ENCODE data around the gene ASCL5. TPM values are rescaled to one million over a fixed set of nuclear protein-coding genes. Genes with fewer than 3 reads are reported as not detected.
A peak's percentile ranks its signal among the peaks of the same experiment; 100 is the strongest.

Gene ASCL5
- total and polyA plus RNA-seq, 9 of the 15 experiments (the other 6 are each of a cell fraction or from before 2014, with no cell fraction given) = 0.09 TPM; not detected in 8

DNA sequence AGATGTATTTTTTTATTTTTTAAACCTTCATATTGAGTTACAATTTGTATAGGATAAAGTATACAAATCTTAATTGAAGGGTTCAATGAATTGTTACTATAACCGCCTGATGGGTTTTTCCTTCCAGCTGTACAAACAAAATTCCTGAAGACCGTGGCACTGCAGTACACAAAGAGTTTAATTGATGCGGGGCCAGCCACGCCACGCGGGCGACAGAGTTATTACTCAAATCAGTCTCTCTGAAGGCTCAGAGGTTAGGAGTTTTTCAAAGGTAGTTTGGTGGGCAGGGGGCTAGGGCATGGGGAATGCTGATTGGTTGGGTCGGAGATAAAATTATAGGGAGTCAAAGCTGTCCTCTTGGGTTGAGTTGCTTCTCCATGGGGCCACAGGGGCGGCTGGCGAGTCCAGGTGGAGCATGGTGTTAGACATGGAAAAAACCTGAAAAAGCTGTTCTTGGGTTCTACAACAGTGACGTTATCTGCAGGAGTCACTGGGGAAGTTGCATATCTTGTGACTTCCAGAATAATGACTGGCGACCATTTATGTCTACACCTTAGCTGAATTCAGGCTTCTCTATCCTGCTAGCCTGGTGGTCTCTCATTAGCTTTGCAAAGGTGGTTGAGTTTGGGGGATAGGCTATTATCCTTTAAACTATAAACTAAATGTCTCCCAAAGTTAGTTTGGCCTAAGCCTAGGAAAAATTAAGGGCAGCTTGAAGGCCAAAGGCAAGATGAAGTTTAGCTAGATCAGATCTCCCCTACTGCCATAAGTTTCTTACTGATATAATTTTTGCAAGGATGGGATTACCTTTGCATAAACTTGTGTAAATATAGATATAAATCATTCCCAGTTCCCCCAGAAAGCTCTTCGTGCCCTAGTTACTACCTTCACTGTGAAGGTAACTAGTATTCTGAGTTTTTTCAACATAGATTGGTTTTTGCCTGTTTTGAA, 40.3 kb upstream of the ASCL5 start (continued):
- TF ChIP-seq MGA (IDR thresholded peaks at IDR 0.05) (0 out of 2 replicates have a peak, but pooled peaks have one; percentile 22), NR2F6 (CRISPR knock-in tag; IDR thresholded peaks at IDR 0.05) (no peak), ESRRB (CRISPR knock-in tag; IDR thresholded peaks at IDR 0.05; ENCODE audit: borderline replicate concordance) (no peak), LEF1 (IDR thresholded peaks at IDR 0.05) (0 out of 2 replicates have a peak, but pooled peaks have one; percentile 30), NCOA6 (IDR thresholded peaks at IDR 0.05) (no peak), POLR2H (tag; IDR thresholded peaks at IDR 0.05; ENCODE audit: low read depth) (peak; percentile 33; the same call in 1 of the 2 replicates), MTF1 (CRISPR knock-in tag; IDR thresholded peaks at IDR 0.05; ENCODE audit: borderline replicate concordance) (no peak), DDX20 (tag; IDR thresholded peaks at IDR 0.05; ENCODE audit: low read depth) (0 out of 2 replicates have a peak, but pooled peaks have one; percentile 30), WHSC1 (IDR thresholded peaks at IDR 0.05; ENCODE audit: low read length) (no peak), HCFC1 (IDR thresholded peaks at IDR 0.05; ENCODE audit: low read depth, low read length) (no peak), ZNF644 (tag; IDR thresholded peaks at IDR 0.05; ENCODE audit: low read depth) (peak; percentile 29; the same call in 1 of the 2 replicates), ZNF583 (CRISPR knock-in tag; IDR thresholded peaks at IDR 0.05) (peak; percentile 56; the same call in 1 of the 2 replicates), ZNF707 (CRISPR knock-in tag; conservative IDR thresholded peaks at IDR 0.05) (no peak)
- TF ChIP-seq, protein P1, sequence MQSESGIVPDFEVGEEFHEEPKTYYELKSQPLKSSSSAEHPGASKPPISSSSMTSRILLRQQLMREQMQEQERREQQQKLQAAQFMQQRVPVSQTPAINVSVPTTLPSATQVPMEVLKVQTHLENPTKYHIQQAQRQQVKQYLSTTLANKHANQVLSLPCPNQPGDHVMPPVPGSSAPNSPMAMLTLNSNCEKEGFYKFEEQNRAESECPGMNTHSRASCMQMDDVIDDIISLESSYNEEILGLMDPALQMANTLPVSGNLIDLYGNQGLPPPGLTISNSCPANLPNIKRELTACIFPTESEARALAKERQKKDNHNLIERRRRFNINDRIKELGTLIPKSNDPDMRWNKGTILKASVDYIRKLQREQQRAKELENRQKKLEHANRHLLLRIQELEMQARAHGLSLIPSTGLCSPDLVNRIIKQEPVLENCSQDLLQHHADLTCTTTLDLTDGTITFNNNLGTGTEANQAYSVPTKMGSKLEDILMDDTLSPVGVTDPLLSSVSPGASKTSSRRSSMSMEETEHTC (IDR thresholded peaks at IDR 0.05) = 0 out of 2 replicates have a peak, but pooled peaks have one; percentile 41

All from K562 (cell line).